ENCODE results near the gene TXLNB.
"Not testable (repeated sequence)": the region's sequence is repeated elsewhere in the genome, so short reads cannot be mapped to it uniquely, and the experiment has no call there.

Gene TXLNB

GRCh38 chr6:139311831-139312230 lies 20.0 kb upstream of the TXLNB start:
- no peak for DNase-seq (ENCODE audit: low read depth, low spot score)

DNA sequence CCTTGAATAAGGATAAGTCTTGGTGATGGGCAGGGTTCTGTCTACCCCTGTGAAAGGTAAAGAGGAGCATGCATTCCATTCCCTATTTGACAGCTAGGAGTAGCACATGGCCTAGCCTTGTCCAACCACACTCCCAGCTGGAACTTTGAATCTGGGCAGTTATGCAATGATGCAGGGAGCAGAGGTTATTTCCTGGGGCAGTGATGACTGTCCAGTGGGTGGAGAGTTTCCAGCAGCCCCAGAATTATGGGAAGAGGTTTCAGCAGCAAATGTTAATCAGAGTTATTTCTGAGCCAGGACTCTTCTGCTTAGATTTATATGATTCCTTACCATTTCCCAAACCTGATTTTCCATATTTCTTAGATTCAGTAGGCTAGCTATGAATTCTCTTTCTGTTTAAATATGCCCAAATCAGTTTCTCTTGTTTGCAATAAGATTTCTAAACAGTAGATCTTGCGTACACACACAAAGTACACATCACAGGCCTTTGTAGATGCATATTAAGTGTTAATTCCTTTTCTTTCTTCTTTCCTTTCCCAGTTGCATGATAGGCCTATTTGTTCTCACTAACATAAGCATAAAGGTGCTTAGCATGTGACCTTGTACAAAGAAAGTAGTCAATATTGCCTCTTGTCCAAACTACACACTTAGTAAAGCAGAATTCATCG lies 17.3 kb upstream of the TXLNB start:
- DNase-seq (ENCODE audit: low read depth, low spot score) = no peak

DNA sequence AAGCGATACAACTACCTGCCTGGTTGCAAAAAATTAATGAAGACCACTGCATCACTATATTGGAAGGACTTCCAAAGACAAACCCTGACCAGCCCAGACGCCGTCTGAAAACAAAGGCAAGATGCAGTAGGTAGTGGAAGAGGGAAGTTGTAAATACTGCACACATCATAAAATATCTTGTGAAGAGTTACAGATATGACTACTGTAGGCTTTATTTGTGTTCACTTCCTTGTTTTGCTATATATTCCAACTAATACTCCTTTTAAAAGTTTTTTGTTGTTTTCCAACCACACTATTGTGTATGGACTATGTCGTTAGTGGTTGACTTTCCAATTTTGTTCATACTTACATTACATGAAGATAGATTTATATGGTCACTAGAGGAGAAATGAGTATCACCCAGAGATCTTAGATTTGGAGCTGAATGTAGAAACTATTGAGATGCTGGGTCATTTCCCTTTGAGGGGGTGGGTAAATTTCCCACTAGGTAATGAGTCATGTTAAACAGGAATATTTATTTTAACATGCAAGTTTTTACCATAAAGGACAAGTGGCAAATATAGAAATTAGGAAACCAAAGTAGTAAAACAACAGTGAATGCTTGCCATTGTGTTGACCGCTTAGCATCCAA lies 16.6 kb upstream of the TXLNB start:
- DNase-seq (ENCODE audit: low read depth, low spot score) = no peak

GRCh38 chr6:139306291-139306981 lies 14.6 kb upstream of the TXLNB start:
- DNase-seq (ENCODE audit: low read depth, low spot score) = no peak

DNA sequence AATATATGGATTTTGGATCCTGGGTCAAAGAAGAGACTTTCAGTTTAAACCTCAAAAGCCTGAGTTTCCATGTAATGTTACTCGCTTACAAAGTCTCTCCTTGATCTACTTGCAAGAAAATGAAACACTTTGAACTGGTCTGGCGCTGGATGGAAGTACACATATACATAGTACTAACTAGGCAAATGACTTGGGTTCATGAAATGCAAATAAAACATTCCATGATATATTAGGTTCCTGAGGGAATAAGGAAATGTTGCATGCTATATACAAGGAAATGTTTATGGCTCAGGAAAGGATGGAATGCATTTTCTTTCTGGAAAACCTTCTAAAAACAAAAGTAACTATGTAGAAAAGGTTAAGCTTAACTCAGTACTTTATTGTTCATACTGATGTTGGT lies 11.4 kb upstream of the TXLNB start:
- DNase-seq (ENCODE audit: low read depth, low spot score) = no peak

- DNase-seq (ENCODE audit: low read depth, low spot score) = no peak
These were observed 6.1 kb upstream of the TXLNB start for GRCh38 chr6:139297921-139298320.

DNA sequence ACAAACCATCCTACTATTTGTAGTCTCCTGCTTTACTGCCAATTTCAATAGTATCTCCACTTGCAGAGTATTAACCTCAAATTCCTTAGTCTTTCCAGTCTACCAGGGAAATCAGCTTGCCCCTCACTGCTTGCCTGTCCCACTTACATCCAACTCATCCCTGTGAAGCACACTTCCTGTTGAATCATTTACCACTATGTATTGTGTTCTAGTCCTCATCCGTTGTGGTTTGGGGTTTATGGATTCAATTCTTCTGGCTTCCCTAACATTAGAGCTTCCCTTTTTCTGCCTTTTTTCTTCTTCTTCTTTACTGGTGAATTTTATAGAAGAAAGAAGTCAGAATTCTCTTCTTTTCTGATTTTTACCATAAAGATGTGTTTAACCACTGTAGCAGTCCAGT lies 5.1 kb upstream of the TXLNB start:
- DNase-seq (ENCODE audit: low read depth, low spot score) = no peak

- no peak for DNase-seq (ENCODE audit: low read depth, low spot score)
These were observed 4.1 kb upstream of the TXLNB start for GRCh38 chr6:139295901-139296300.

DNA sequence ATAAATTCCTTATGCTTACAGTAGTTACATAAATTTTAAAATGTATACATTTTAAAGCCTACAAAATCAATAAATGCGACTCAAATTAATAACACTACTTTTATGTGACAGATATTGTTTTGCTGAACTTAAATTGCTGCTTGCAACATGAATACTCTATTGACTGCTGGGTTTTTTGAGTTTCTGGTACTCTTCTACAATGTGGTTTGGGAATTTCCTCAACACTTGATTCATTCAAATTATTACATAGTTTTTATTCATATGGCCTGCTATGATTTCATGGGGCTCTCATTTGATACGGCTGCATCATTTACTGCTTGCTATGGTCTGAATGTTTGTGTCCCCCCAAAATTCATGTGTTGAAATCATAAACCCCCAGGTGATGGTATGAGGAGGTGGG lies 2.3 kb upstream of the TXLNB start:
- no peak for DNase-seq (ENCODE audit: low read depth, low spot score)

- DNase-seq (ENCODE audit: low read depth, low spot score) = not testable (repeated sequence)
These were observed 1.4 kb upstream of the TXLNB start for GRCh38 chr6:139293230-139293629.

DNA sequence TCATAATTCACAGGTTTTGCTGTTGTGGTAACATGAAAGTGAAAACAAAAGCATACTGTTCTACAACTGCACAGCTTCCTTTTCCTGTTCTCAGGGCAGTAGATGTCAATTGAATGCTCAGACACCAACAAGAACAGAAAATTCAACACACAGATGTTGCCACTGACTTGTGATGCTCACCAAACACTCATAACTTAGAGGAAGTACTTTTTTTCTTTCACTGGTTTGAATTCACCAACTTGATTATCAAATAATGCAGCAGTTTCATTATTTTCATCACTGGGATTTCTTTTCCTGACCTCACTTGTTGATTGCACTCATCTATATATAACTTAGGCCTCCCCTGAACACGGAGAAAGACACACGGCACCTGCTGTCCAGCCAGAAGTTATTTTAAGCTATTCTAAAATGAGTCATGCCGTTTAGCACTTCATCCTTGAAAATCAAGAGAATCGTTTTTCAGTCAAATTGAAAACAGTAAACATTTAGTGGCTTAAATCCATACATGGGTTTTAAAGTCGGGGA lies 949 bp downstream of the TXLNB start:
- DNase-seq (ENCODE audit: low read depth, low spot score) = no peak

DNA sequence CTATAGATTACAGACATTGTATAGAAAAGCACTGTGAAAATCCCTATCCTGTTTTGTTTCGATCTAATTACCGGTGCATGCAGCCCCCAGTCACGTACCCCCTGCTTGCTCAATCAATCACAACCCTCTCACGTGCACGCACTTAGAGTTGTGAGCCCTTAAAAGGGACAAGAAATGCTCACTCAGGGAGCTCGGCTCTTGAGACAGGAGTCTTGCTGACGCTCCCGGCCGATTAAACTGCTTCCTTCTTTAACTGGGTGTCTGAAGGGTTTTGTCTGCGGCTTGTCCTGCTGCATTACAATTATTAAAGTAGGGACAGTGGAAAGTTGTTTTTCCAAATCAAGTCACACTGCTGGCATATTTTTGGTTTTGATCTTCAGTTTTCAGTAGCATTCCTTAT lies 2.6 kb downstream of the TXLNB start:
- DNase-seq (ENCODE audit: low read depth, low spot score) = no peak

GRCh38 chr6:139288496-139289040 lies 3.2 kb downstream of the TXLNB start:
- DNase-seq (ENCODE audit: low read depth, low spot score) = no peak

GRCh38 chr6:139287868-139288267 lies 3.9 kb downstream of the TXLNB start:
- DNase-seq (ENCODE audit: low read depth, low spot score) = no peak

GRCh38 chr6:139286438-139286837 lies 5.4 kb downstream of the TXLNB start:
- not testable (repeated sequence) for DNase-seq (ENCODE audit: low read depth, low spot score)

DNA sequence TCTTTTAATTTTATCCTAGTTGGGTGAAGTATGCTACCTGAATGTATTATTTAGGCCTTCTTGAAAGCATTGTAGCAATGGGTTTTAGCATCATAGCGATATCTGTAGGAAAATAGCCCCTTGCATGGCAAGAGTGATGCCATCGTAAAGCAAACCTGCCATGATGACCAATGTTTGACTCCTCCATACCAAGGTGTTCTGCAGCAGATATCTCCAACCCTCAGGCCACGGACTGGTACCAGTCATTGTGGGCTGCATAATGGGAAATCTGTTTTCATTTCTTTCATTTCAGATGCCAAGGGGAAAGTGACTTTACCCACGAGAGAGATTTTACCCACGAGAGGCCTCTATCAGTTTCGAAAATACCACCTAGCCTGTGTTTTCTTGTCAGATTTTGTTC lies 6.2 kb downstream of the TXLNB start:
- no peak for DNase-seq (ENCODE audit: low read depth, low spot score)

DNA sequence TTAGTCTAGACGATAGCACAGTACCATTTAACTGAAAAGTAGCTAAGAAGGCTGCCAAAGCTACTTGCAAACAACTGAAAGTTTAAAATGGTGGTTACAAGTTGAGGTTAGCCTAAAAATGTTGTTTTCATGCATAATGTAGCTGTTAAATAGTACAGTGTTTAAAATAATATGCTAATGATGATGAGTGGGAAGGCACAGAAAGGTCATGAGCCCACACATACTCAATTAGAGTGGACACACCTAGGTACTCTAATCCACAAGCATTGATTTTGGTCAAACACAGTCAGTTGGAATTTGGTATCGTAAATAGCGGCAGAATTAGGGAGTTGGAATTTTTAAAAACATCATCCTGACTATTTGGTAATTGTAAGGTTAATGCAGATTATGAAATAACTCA lies 7.0 kb downstream of the TXLNB start:
- DNase-seq (ENCODE audit: low read depth, low spot score) = no peak

GRCh38 chr6:139282684-139283083 lies 9.1 kb downstream of the TXLNB start:
- no peak for DNase-seq (ENCODE audit: low read depth, low spot score)

DNA sequence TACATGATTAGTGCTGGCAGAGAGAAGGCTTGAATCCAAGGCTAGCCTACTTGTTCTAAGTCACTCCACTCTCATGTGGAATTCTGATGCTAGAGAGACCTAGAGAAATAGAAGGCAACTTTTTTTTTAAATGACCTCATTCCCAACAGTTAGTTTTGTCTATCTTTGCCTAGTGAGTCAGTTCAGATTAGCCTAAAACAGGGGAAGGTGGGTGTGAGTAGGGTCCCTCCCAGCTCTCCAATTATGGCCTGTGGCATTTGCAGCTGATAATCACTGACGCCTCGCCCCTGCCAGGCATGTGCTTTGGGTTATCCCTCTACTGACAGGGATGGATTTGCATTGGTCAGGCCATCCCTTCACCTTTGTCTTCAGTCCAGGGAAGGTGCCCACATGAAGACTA lies 13.6 kb downstream of the TXLNB start:
- DNase-seq (ENCODE audit: low read depth, low spot score) = no peak

- DNase-seq (ENCODE audit: low read depth, low spot score) = no peak
These were observed 14.2 kb downstream of the TXLNB start for GRCh38 chr6:139277587-139277986.

DNA sequence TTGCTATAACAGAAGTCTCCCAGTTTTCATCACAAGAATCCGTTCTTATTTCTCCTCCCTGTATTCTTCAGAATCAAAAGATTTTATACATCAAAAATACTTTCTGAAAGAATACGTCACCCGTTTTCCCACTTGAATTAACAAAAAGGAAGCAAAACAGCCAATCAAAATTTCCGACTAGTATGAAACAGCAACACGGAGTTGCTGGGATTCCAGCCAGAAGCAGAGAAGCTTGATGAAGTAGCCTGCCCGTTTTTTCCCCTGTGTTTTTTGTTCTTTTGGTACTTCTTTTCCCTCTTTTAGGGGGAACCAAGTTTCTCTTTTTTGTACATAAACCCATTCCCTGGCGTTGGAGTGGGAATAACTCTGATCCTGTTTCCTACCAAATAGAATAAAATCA lies 14.6 kb downstream of the TXLNB start:
- DNase-seq (ENCODE audit: low read depth, low spot score) = no peak

DNA sequence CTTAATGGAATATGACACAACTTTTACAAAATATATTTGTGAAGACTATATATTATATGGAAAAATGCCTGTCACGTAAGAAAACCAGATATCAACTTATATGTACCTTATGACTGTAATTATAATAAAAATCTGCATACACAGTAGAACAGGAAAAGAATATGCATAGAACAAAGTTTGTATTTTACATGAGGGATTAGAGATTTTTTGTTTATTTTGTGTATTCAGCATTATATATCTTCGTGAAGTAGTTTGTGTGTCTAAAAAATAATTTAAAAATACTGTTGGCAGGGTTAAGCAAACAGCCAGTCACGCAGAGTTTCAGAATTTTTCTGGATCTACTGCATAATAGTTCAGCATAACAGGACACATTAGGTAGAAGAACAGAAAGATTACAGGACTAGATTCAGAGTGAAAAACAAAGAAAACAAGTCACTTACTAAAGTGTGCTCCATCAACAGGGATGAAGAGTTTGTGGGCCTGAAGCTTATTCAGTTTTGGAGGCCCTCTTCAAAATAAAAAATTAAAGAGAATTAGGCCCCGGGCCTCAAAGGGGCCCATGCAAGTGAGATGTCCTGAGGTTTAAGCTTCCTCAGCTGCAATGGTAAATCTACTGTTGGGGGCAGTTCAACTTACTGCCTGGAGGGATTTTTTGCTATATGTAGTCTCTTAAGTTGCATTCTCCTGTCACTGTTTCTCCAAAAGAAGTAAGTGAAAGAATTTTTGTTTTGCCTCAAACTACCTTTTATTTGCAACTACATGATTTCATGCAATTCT lies 16.3 kb downstream of the TXLNB start:
- no peak for DNase-seq (ENCODE audit: low read depth, low spot score)

Data from smooth muscle cell of the brain vasculature (primary cell).